ENCODE results near the gene PRDM8. TPM values are rescaled to one million over a fixed set of nuclear protein-coding genes. Genes with fewer than 3 reads are reported as not detected.

The PRDM8 gene
- total and polyA plus RNA-seq, 2 experiments from 2014 or later, result 1.7 to 4.4 TPM

- DNase-seq, result no peak
- H3K4me3 ChIP-seq, result no peak overlapping the region
- H3K9ac ChIP-seq, result no peak overlapping the region
- H3K4me1 ChIP-seq (ENCODE audit: insufficient read depth), result peaks cover 30% of the 10 kb centered on the region
- H3K27me3 ChIP-seq (replicated peaks; ENCODE audit: insufficient read depth), result no peaks in the 10 kb centered on the region
- peaks cover 25% of the 10 kb centered on the region for H3F3A ChIP-seq (ENCODE audit: insufficient read depth)
- H3K27ac ChIP-seq, result no peak overlapping the region
- in situ Hi-C loops (cut with MboI), result no loop called here
- no peaks in the 10 kb centered on the region for H3K9me2 ChIP-seq (ENCODE audit: insufficient read depth)
- H2AFZ ChIP-seq, result no peak overlapping the region
- no peaks in the 10 kb centered on the region for H4K20me1 ChIP-seq (ENCODE audit: insufficient read depth)
- TF ChIP-seq EZH2 (IDR thresholded peaks at IDR 0.05; ENCODE audit: insufficient read depth, poor library complexity, severe bottlenecking) (no peak), EZH2phosphoT487 (IDR thresholded peaks at IDR 0.05; ENCODE audit: insufficient read depth, low read depth) (no peak)
- H3K36me3 ChIP-seq (ENCODE audit: low read depth), result no peaks in the 10 kb centered on the region
- no peaks in the 10 kb centered on the region for H3K79me2 ChIP-seq (ENCODE audit: insufficient read depth)
- H3K4me2 ChIP-seq (ENCODE audit: unreplicated experiment), result no peak overlapping the region
- H3K9me3 ChIP-seq (ENCODE audit: low read depth), result no peaks in the 10 kb centered on the region
Measured at GRCh38 chr4:80252953-80253352, 55.6 kb downstream of the PRDM8 start.

- H4K20me1 ChIP-seq (ENCODE audit: insufficient read depth), result no peaks in the 10 kb centered on the region
- WGBS, 2 experiments (ENCODE audit: low coverage in 1 of 2, low lambda C conversion rate in 2 of 2, missing lambda C conversion rate in 2 of 2), result 98 to 99% methylated on average over 4 of the region's 4 CpGs
- no peaks in the 10 kb centered on the region for H3K9me2 ChIP-seq (ENCODE audit: insufficient read depth)
- TF ChIP-seq EZH2phosphoT487 (IDR thresholded peaks at IDR 0.05; ENCODE audit: insufficient read depth, low read depth), result no peak
- no peak for TF ChIP-seq EZH2 (IDR thresholded peaks at IDR 0.05; ENCODE audit: insufficient read depth, poor library complexity, severe bottlenecking)
- in situ Hi-C loops (cut with MboI), result no loop called here
- H3K4me3 ChIP-seq, result no peak overlapping the region
- no peaks in the 10 kb centered on the region for H3K36me3 ChIP-seq (ENCODE audit: low read depth)
- peaks cover 30% of the 10 kb centered on the region for H3K4me1 ChIP-seq (ENCODE audit: insufficient read depth)
- H3K27ac ChIP-seq, result no peak overlapping the region
- H3K79me2 ChIP-seq (ENCODE audit: insufficient read depth), result no peaks in the 10 kb centered on the region
- no peaks in the 10 kb centered on the region for H3K9me3 ChIP-seq (ENCODE audit: low read depth)
- H3K27me3 ChIP-seq (replicated peaks; ENCODE audit: insufficient read depth), result no peaks in the 10 kb centered on the region
- H3K9ac ChIP-seq, result no peak overlapping the region
- H3K4me2 ChIP-seq (ENCODE audit: unreplicated experiment), result no peak overlapping the region
- no peak for DNase-seq
- H3F3A ChIP-seq (ENCODE audit: insufficient read depth), result peaks cover 25% of the 10 kb centered on the region
- no peak overlapping the region for H2AFZ ChIP-seq
Measured at GRCh38 chr4:80253510-80253909, 56.2 kb downstream of the PRDM8 start.

Other genes starting within 250 kb of the PRDM8 start
- 84.0 and 87.5 TPM in 2 replicates for gene ANTXR2, start 124.3 kb upstream of the PRDM8 start, total RNA-seq (2014; rRNA removed; shearing (Covaris generic))
- gene ANTXR2, start 124.3 kb upstream of the PRDM8 start, polyA plus RNA-seq (2016; fragmentation: Nextera tagmentation; extraction: Ambion mirVana), result 74.9 and 77.2 TPM in 2 replicates
- gene FGF5, start 69.2 kb downstream of the PRDM8 start, total RNA-seq (2014; rRNA removed; shearing (Covaris generic)), result 13.4 and 15.5 TPM in 2 replicates
- 59.9 and 63.7 TPM in 2 replicates for gene FGF5, start 69.2 kb downstream of the PRDM8 start, polyA plus RNA-seq (2016; fragmentation: Nextera tagmentation; extraction: Ambion mirVana)
- 1.1 TPM in 1 of 2 replicates, not detected in the other for gene CFAP299, start 138.2 kb downstream of the PRDM8 start, total RNA-seq (2014; rRNA removed; shearing (Covaris generic))
- 1.0 and 1.2 TPM in 2 replicates for gene CFAP299, start 138.2 kb downstream of the PRDM8 start, polyA plus RNA-seq (2016; fragmentation: Nextera tagmentation; extraction: Ambion mirVana)

All from GM23248 (cell line).